H1 (cell line): ENCODE measurements around the gene BRIP1. TPM values are rescaled to one million over a fixed set of nuclear protein-coding genes. Genes with fewer than 3 reads are reported as not detected.

Source experiments
- CTCF ChIA-PET: fragments of 300-600 bp; sonication (Branson Sonifier 250); formaldehyde crosslinking; loops from one replicate; lab custom pipeline; 2021; ENCODE audit not compliant: partially characterized antibody; lab: Charles Lee
- POLR2A ChIA-PET: fragments of 300-600 bp; sonication (Branson Sonifier 250); formaldehyde crosslinking; loops from one replicate; lab custom pipeline; 2021; ENCODE audit warnings: inconsistent platforms; ENCODE audit not compliant: partially characterized antibody; lab: Charles Lee
- DNase-seq, 2 experiments: peaks; one replicate each; pipeline versions ENCODE4 v3.0.0 to v3.0.0-alpha.2; 2010 to 2022; ENCODE audit warnings: low spot score in 2 of 2, low read depth in 1 of 2, mixed read lengths in 1 of 2
- FAIRE-seq: peaks from 2 replicates; lab custom pipeline; 2011; peaks lifted over from hg19 to GRCh38; lab: Jason Lieb, UNC
- H2AFZ ChIP-seq: 2 replicates; pipeline ENCODE4 v1.8.1; 2012; ENCODE audit warnings: low read length, inconsistent platforms
- H2AK5ac ChIP-seq: 2 replicates; pipeline ENCODE4 v1.6.1; 2013; ENCODE audit warnings: low read depth, low read length
- H2BK120ac ChIP-seq: replicated peaks from 2 replicates; pipeline ENCODE3; 2013; ENCODE audit warnings: low read depth, low read length, inconsistent platforms
- H2BK12ac ChIP-seq: 2 replicates; pipeline ENCODE4 v1.6.1; 2013; ENCODE audit warnings: low read depth, low read length
- H2BK15ac ChIP-seq: 2 replicates; pipeline ENCODE4 v1.6.1; 2013; ENCODE audit warnings: low read length
- H2BK20ac ChIP-seq: 2 replicates; pipeline ENCODE4 v1.6.1; 2013; ENCODE audit warnings: low read length
- H2BK5ac ChIP-seq: 2 replicates; pipeline ENCODE4 v1.6.1; 2013; ENCODE audit warnings: low read depth, low read length
- H3K14ac ChIP-seq: 2 replicates; pipeline ENCODE4 v1.6.1; 2013; ENCODE audit warnings: inconsistent platforms; ENCODE audit not compliant: insufficient read length
- H3K18ac ChIP-seq: 2 replicates; pipeline ENCODE4 v1.6.1; 2013; ENCODE audit warnings: low read length; ENCODE audit errors: extremely low read depth
- H3K23ac ChIP-seq: 2 replicates; pipeline ENCODE4 v1.6.1; 2013; ENCODE audit warnings: inconsistent platforms; ENCODE audit not compliant: insufficient read length
- H3K23me2 ChIP-seq: 2 replicates; pipeline ENCODE4 v1.6.1; 2013; ENCODE audit warnings: low read depth, low read length
- H3K27ac ChIP-seq: 2 replicates; pipeline ENCODE4 v1.6.1; 2011; ENCODE audit warnings: low read depth, low read length, inconsistent platforms
- H3K27me3 ChIP-seq, 4 experiments: replicated peaks in 1 of 4; 1 replicate in 1 of 4; 2 replicates in 3 of 4; pipeline versions ENCODE4 v1.6.1 to v1.8.1; 2011 to 2013; ENCODE audit warnings: low read length in 3 of 4, mild to moderate bottlenecking in 3 of 4, inconsistent platforms in 2 of 4, mixed read lengths in 2 of 4, moderate library complexity in 1 of 4; ENCODE audit not compliant: control insufficient read depth in 3 of 4, insufficient read depth in 3 of 4; ENCODE audit errors: extremely low read depth in 1 of 4
- H3K36me3 ChIP-seq, 4 experiments: 2 replicates each; pipeline versions ENCODE4 v1.6.1 to v1.8.1; 2011 to 2013; ENCODE audit warnings: mild to moderate bottlenecking in 4 of 4, low read length in 3 of 4, moderate library complexity in 2 of 4, control low read depth in 1 of 4, inconsistent platforms in 1 of 4; ENCODE audit not compliant: insufficient read depth in 4 of 4, control insufficient read depth in 2 of 4
- H3K4ac ChIP-seq: replicated peaks from 2 replicates; pipeline ENCODE3; 2013; ENCODE audit warnings: low read length, low read depth, mixed read lengths, inconsistent platforms; ENCODE audit not compliant: insufficient read length
- H3K4me1 ChIP-seq, 4 experiments: replicated peaks in 1 of 4; 1 replicate in 1 of 4; 2 replicates in 3 of 4; pipeline versions ENCODE4 v1.6.1 to v1.8.1; 2011 to 2013; ENCODE audit warnings: low read length in 3 of 4, inconsistent platforms in 2 of 4, mixed read lengths in 1 of 4; ENCODE audit not compliant: insufficient read depth in 4 of 4, control insufficient read depth in 3 of 4
- H3K4me2 ChIP-seq, 2 experiments: 2 replicates each; pipeline versions ENCODE4 v1.6.1 to v1.8.1; 2011 to 2013; ENCODE audit warnings: low read depth in 2 of 2, low read length in 2 of 2, control low read depth in 1 of 2, inconsistent platforms in 1 of 2, mild to moderate bottlenecking in 1 of 2; ENCODE audit not compliant: insufficient read depth in 1 of 2
- H3K4me3 ChIP-seq, 4 experiments: fragments of 200-600, 300-600 bp in 1 of 4; sonication (generic), shearing (Covaris generic), sonication (Bioruptor Twin) in 1 of 4; 2 replicates each; pipeline versions ENCODE4 v1.5.1 to v1.8.1; 2011 to 2016; ENCODE audit warnings: low read length in 4 of 4, low read depth in 3 of 4, control low read depth in 2 of 4, inconsistent platforms in 2 of 4, mild to moderate bottlenecking in 2 of 4, mixed read lengths in 1 of 4, moderate library complexity in 1 of 4; ENCODE audit not compliant: insufficient read depth in 2 of 4; ENCODE audit errors: extremely low read depth in 1 of 4
- H3K56ac ChIP-seq: replicated peaks from 2 replicates; pipeline ENCODE3; 2013; ENCODE audit warnings: low read depth, mild to moderate bottlenecking, mixed read lengths, low read length, inconsistent platforms; ENCODE audit not compliant: insufficient read length
- H3K79me1 ChIP-seq: 2 replicates; pipeline ENCODE4 v1.6.1; 2013; ENCODE audit warnings: low read depth, low read length, control low read depth
- H3K79me2 ChIP-seq, 2 experiments: 2 replicates each; pipeline versions ENCODE4 v1.6.1 to v1.8.1; 2012 to 2013; ENCODE audit warnings: low read length in 2 of 2, mild to moderate bottlenecking in 2 of 2, inconsistent platforms in 1 of 2; ENCODE audit not compliant: insufficient read depth in 2 of 2, control insufficient read depth in 1 of 2
- H3K9ac ChIP-seq, 4 experiments: replicated peaks in 1 of 4; 1 replicate in 1 of 4; 2 replicates in 3 of 4; pipeline versions ENCODE4 v1.6.1 to v1.8.1; 2011 to 2013; ENCODE audit warnings: low read depth in 3 of 4, low read length in 3 of 4, control low read depth in 2 of 4, mild to moderate bottlenecking in 2 of 4, moderate library complexity in 2 of 4, inconsistent platforms in 1 of 4; ENCODE audit errors: extremely low read depth in 1 of 4
- H3K9me3 ChIP-seq, 2 experiments: 2 replicates each; pipeline versions ENCODE4 v1.6.1 to v1.8.1; 2012 to 2013; ENCODE audit warnings: mild to moderate bottlenecking in 2 of 2, moderate library complexity in 2 of 2, control low read depth in 1 of 2, inconsistent platforms in 1 of 2, low read depth in 1 of 2, low read length in 1 of 2, mixed read lengths in 1 of 2; ENCODE audit not compliant: insufficient read depth in 2 of 2
- H4K20me1 ChIP-seq, 2 experiments: replicated peaks in 1 of 2; 2 replicates each; pipeline versions ENCODE3 to v1.8.1; 2011 to 2013; ENCODE audit warnings: inconsistent platforms in 2 of 2, low read length in 2 of 2, mild to moderate bottlenecking in 1 of 2; ENCODE audit not compliant: insufficient read depth in 2 of 2, control insufficient read depth in 1 of 2
- H4K5ac ChIP-seq: 2 replicates; pipeline ENCODE4 v1.6.1; 2013; ENCODE audit warnings: low read length, low read depth, mixed read lengths, inconsistent platforms; ENCODE audit not compliant: insufficient read length
- H4K8ac ChIP-seq: 2 replicates; pipeline ENCODE4 v1.8.0; 2013; ENCODE audit warnings: mild to moderate bottlenecking, moderate library complexity, low read length, inconsistent platforms; ENCODE audit not compliant: insufficient read depth; ENCODE audit errors: extremely low read depth
- H4K91ac ChIP-seq: replicated peaks from 2 replicates; pipeline ENCODE3; 2013; ENCODE audit warnings: low read length, mixed read lengths, inconsistent platforms; ENCODE audit not compliant: insufficient read length
- ASH2L ChIP-seq: fragments of 200-600, 300-600 bp; sonication (generic); IDR thresholded peaks from one replicate; pipeline ENCODE4 v1.7.1; 2017; ENCODE audit warnings: low read length
- BACH1 ChIP-seq: IDR thresholded peaks from 2 replicates; pipeline ENCODE4 v1.6.1; 2012; ENCODE audit warnings: low read length, improper control_type of control experiment
- BRCA1 ChIP-seq: IDR thresholded peaks from 2 replicates; pipeline ENCODE4 v1.6.1; 2012; ENCODE audit warnings: low read depth, low read length, improper control_type of control experiment
- HDAC2 ChIP-seq, 2 experiments: fragments of 300-600 bp in 1 of 2; sonication (generic) in 1 of 2; IDR thresholded peaks; 2 replicates each; pipeline ENCODE4 v1.6.1; 2011 to 2012; ENCODE audit warnings: low read depth in 2 of 2, low read length in 2 of 2, mild to moderate bottlenecking in 2 of 2, moderate library complexity in 2 of 2, borderline replicate concordance in 1 of 2, inconsistent platforms in 1 of 2
- JUND ChIP-seq: IDR thresholded peaks from 2 replicates; pipeline ENCODE4 v1.6.1; 2011; ENCODE audit warnings: mild to moderate bottlenecking, improper control_type of control experiment, low read length
- KDM1A ChIP-seq: fragments of 200-600, 300-600 bp; sonication (generic); IDR thresholded peaks from 2 replicates; pipeline ENCODE4 v1.7.1; 2016; ENCODE audit warnings: mild to moderate bottlenecking, low read length, borderline replicate concordance
- POLR2AphosphoS5 ChIP-seq: IDR thresholded peaks from 2 replicates; pipeline ENCODE4 v1.6.1; 2011; ENCODE audit warnings: low read depth, low read length
- RNF2 ChIP-seq: fragments of 200-900, 300-1000 bp; sonication (generic); IDR thresholded peaks from 2 replicates; pipeline ENCODE4 v1.7.1; 2016; ENCODE audit warnings: borderline replicate concordance, low read depth, mild to moderate bottlenecking, antibody characterized with exemption, low read length; ENCODE audit not compliant: poor library complexity, severe bottlenecking; ENCODE audit errors: missing control alignments
- SAP30 ChIP-seq: fragments of 300-600 bp; sonication (generic); IDR thresholded peaks from 2 replicates; pipeline ENCODE4 v1.7.1; 2012; ENCODE audit warnings: low read length, moderate library complexity, mild to moderate bottlenecking, inconsistent platforms; ENCODE audit not compliant: insufficient read depth, insufficient replicate concordance
- SIRT6 ChIP-seq: IDR thresholded peaks from one replicate; pipeline ENCODE4 v1.7.1; 2012; ENCODE audit warnings: low read length, inconsistent platforms
- TBP ChIP-seq: IDR thresholded peaks from 2 replicates; pipeline ENCODE4 v1.6.1; 2011; ENCODE audit warnings: low read depth, low read length, improper control_type of control experiment
- TEAD4 ChIP-seq: IDR thresholded peaks from 2 replicates; pipeline ENCODE4 v1.6.1; 2012; ENCODE audit warnings: low read depth, low read length, inconsistent platforms, mixed read lengths
- WGBS, 2 experiments: shearing (Covaris generic) in 1 of 2; methylation state at CpG; one replicate each; pipeline versions ENCODE4 v1.1.6 to v1.1.7; 2013 to 2015; ENCODE audit warnings: low lambda C conversion rate in 2 of 2, mixed read lengths in 2 of 2, inconsistent platforms in 1 of 2, low coverage in 1 of 2, missing lambda C conversion rate in 1 of 2; ENCODE audit not compliant: insufficient replicate concordance in 2 of 2, insufficient coverage in 1 of 2, insufficient read length in 1 of 2; ENCODE audit errors: extremely low coverage in 1 of 2, missing lambda C conversion rate in 1 of 2; 5-methylcytosine and 5-hydroxymethylcytosine counted together
- polyA plus RNA-seq, 7 experiments: library from polyadenylated mRNA; depleted of rRNA in 3 of 7; stranded (reverse) in 5 of 7; unstranded in 2 of 7; fragments of >200 nt in 5 of 7; fragments of 200-250 nt in 2 of 7; gene quantifications; 1 replicate in 5 of 7; 2 replicates in 1 of 7; 4 replicates in 1 of 7; pipeline versions ENCODE4 v1.2.1 to v1.2.3, GENCODE V29; 2011 to 2013; ENCODE audit warnings: missing spikeins in 2 of 7, mixed read lengths in 2 of 7
- total RNA-seq: library from RNA; stranded (reverse); fragmentation: NEBNext Ultra II Directional; extraction: Animal tissue kit (Norgen Biotek cat#: 25700); gene quantifications from 2 replicates; pipeline ENCODE4 v1.2.1, GENCODE V29; 2021

Gene BRIP1
- total and polyA plus RNA-seq, 2 of the 8 experiments (the other 6 are each of a cell fraction or from before 2014, with no cell fraction given): 5.8 to 19.2 TPM

- H2BK120ac ChIP-seq: no peak overlapping the region
- H3K9me3 ChIP-seq: peaks cover 0 to 7% of the 10 kb centered on the region in 2 experiments; a peak in 1 of 4 replicates
- H3K4me3 ChIP-seq: no peak overlapping the region
- no peak overlapping the region for H3K4me2 ChIP-seq
- H3K27ac ChIP-seq: no peak overlapping the region
- no peak for DNase-seq
- no peak for FAIRE-seq
- H4K91ac ChIP-seq: no peak overlapping the region
- no peak overlapping the region for H4K8ac ChIP-seq
- H2BK20ac ChIP-seq: no peak overlapping the region
- no peak overlapping the region for H3K9ac ChIP-seq
- no peak overlapping the region for H2AK5ac ChIP-seq
- H3K79me2 ChIP-seq: 0 out of 4 replicates have a peak, but pooled peaks cover 0 to 3% of the 10 kb centered on the region in 2 experiments
- 97% methylated on average over 2 of the region's 2 CpGs; no CpG with 5 or more reads in 1 of the 2 experiments for WGBS, 2 experiments
- no peak overlapping the region for H3K18ac ChIP-seq
- H2BK12ac ChIP-seq: no peak overlapping the region
- peaks cover 0 to 19% (median 9%) of the 10 kb centered on the region in 4 experiments; a peak in 5 of 8 replicates for H3K36me3 ChIP-seq
- no peak overlapping the region for H2BK5ac ChIP-seq
- no peaks in the 10 kb centered on the region; the same call in 1 of the 2 replicates for H3K23me2 ChIP-seq
- H3K14ac ChIP-seq: no peak overlapping the region
- ChIA-PET CTCF (no interaction called here), POLR2A (no interaction called here)
- no peaks in the 10 kb centered on the region for H3K27me3 ChIP-seq
- no peak overlapping the region for H3K56ac ChIP-seq
- no peak overlapping the region for H3K4ac ChIP-seq
- no peak overlapping the region for H2BK15ac ChIP-seq
- H3K23ac ChIP-seq: no peak overlapping the region
- H3K4me1 ChIP-seq: no peaks in the 10 kb centered on the region
- H4K5ac ChIP-seq: no peak overlapping the region
- H4K20me1 ChIP-seq: no peaks in the 10 kb centered on the region
- no peak overlapping the region for H2AFZ ChIP-seq
- no peaks in the 10 kb centered on the region for H3K79me1 ChIP-seq
- TF ChIP-seq TEAD4: no peak
- no peak for TF ChIP-seq TBP
- TF ChIP-seq ASH2L: no peak
- TF ChIP-seq BACH1: no peak
- no peak for TF ChIP-seq POLR2AphosphoS5
- no peak for TF ChIP-seq KDM1A
- TF ChIP-seq RNF2: no peak
- TF ChIP-seq JUND: no peak
- no peak for TF ChIP-seq SAP30
- TF ChIP-seq SIRT6: no peak
- no peak for TF ChIP-seq HDAC2 (IDR thresholded peaks at IDR 0.05; ENCODE audit: borderline replicate concordance in 1 of 2, low read depth in 2 of 2, low read length in 2 of 2)
- no peak for TF ChIP-seq BRCA1
These were observed 37.7 kb downstream of the BRIP1 start for GRCh38 chr17:61825448-61826137.
